HepG2 (cell line): Measurements from ENCODE around the gene TEKTIP1. TPM values are rescaled to one million over a fixed set of nuclear protein-coding genes. Genes with fewer than 3 reads are reported as not detected.

ENCODE experiments used
- FIP1L1 ChIP-seq: fragments of 200-400 bp; formaldehyde crosslinking; IDR thresholded peaks from 2 replicates; pipeline ENCODE4 v1.6.1; 2018; ENCODE audit warnings: low read depth, mild to moderate bottlenecking, low read length, moderate library complexity, borderline replicate concordance; ENCODE audit not compliant: insufficient read depth
- HOXD1 ChIP-seq: sonication (generic); formaldehyde crosslinking; IDR thresholded peaks from 2 replicates; pipeline ENCODE4 v1.5.0; 2020; ENCODE audit warnings: missing genetic modification reagents
- PHB2 ChIP-seq: fragments of 450-650 bp; IDR thresholded peaks from 2 replicates; pipeline ENCODE4 v1.6.1; 2018; ENCODE audit not compliant: partially characterized antibody
- RXRA ChIP-seq: sonication (generic); formaldehyde crosslinking; IDR thresholded peaks from 2 replicates; pipeline ENCODE4 v1.5.1; 2020; ENCODE audit warnings: missing genetic modification reagents
- RXRB ChIP-seq: IDR thresholded peaks from 2 replicates; pipeline ENCODE4 v1.6.1; 2016; ENCODE audit warnings: borderline replicate concordance, missing genetic modification reagents, missing compliant biosample characterization
- SAFB2 ChIP-seq: sonication (generic); formaldehyde crosslinking; IDR thresholded peaks from 2 replicates; pipeline ENCODE4 v1.5.1; 2020; ENCODE audit warnings: missing genetic modification reagents, low read depth, mild to moderate bottlenecking, borderline replicate concordance
- SNAPC2 ChIP-seq: sonication (generic); formaldehyde crosslinking; IDR thresholded peaks from 2 replicates; pipeline ENCODE4 v1.8.1; 2022; ENCODE audit warnings: mild to moderate bottlenecking, missing genetic modification reagents
- TBX2 ChIP-seq: sonication (generic); formaldehyde crosslinking; IDR thresholded peaks from 2 replicates; pipeline ENCODE4 v1.5.0; 2020; ENCODE audit warnings: missing genetic modification reagents, mild to moderate bottlenecking, borderline replicate concordance
- ZFP36 ChIP-seq: fragments of 150-350 bp; IDR thresholded peaks from 2 replicates; pipeline ENCODE4 v1.6.1; 2018; ENCODE audit warnings: borderline replicate concordance, low read length, low read depth; ENCODE audit not compliant: partially characterized antibody
- ZNF564 ChIP-seq: sonication (generic); formaldehyde crosslinking; IDR thresholded peaks from 2 replicates; pipeline ENCODE4 v1.8.1; 2023; ENCODE audit warnings: mild to moderate bottlenecking, missing genetic modification reagents
- ZNF709 ChIP-seq: sonication (generic); formaldehyde crosslinking; IDR thresholded peaks from 2 replicates; pipeline ENCODE4 v1.5.0; 2020; ENCODE audit warnings: mild to moderate bottlenecking, missing genetic modification reagents
- ZNF737 ChIP-seq: sonication (generic); formaldehyde crosslinking; IDR thresholded peaks from 2 replicates; pipeline ENCODE4 v1.5.0; 2020; ENCODE audit warnings: missing genetic modification reagents, mild to moderate bottlenecking, borderline replicate concordance
- ZNF777 ChIP-seq: sonication (generic); formaldehyde crosslinking; IDR thresholded peaks from 2 replicates; pipeline ENCODE4 v1.4.0; 2020; ENCODE audit warnings: missing genetic modification reagents
- polyA plus RNA-seq, 8 experiments: library from polyadenylated mRNA; depleted of rRNA in 3 of 8; stranded (reverse) in 7 of 8; unstranded in 1 of 8; fragments of >200 nt; fragmentation: Illumina TruSeq in 4 of 8; extraction: Trizol in 4 of 8; gene quantifications; 2 replicates each; pipeline versions ENCODE4 v1.2.1 to v1.2.3, GENCODE V29; 2011 to 2016; ENCODE audit warnings: low read depth in 4 of 8, missing spikeins in 1 of 8, mixed read lengths in 1 of 8; ENCODE audit not compliant: insufficient read depth in 1 of 8
- total RNA-seq, 5 experiments: library from RNA; depleted of rRNA; stranded (reverse); fragments of >200 nt; fragmentation: Illumina TruSeq; extraction: Trizol; gene quantifications; 2 replicates each; pipeline ENCODE4 v1.2.3, GENCODE V29; 2016; ENCODE audit warnings: low read depth in 1 of 5
- TF ChIP-seq, protein P1 (sequence below): sonication (generic); formaldehyde crosslinking; IDR thresholded peaks from 2 replicates; pipeline ENCODE4 v1.8.1; 2023; ENCODE audit warnings: mild to moderate bottlenecking, missing genetic modification reagents
- TF ChIP-seq, protein P2 (sequence below): fragments of 450-650 bp; IDR thresholded peaks from 2 replicates; pipeline ENCODE4 v1.6.1; 2017
- TF ChIP-seq, protein P3 (sequence below): sonication (generic); formaldehyde crosslinking; IDR thresholded peaks from 2 replicates; pipeline ENCODE4 v1.4.0; 2020; ENCODE audit warnings: missing genetic modification reagents, mild to moderate bottlenecking, borderline replicate concordance
- TF ChIP-seq, protein P4 (sequence below): sonication (generic); formaldehyde crosslinking; IDR thresholded peaks from 2 replicates; pipeline ENCODE4 v1.4.0; 2020; ENCODE audit warnings: missing genetic modification reagents
- TF ChIP-seq, protein P5 (sequence below): sonication (generic); formaldehyde crosslinking; IDR thresholded peaks from 2 replicates; pipeline ENCODE4 v1.4.0; 2020; ENCODE audit warnings: mild to moderate bottlenecking, low read depth, missing genetic modification reagents

Gene TEKTIP1
- total and polyA plus RNA-seq, 2 of the 13 experiments (the other 11 are each of a cell fraction or from before 2014, with no cell fraction given), result not detected

DNA sequence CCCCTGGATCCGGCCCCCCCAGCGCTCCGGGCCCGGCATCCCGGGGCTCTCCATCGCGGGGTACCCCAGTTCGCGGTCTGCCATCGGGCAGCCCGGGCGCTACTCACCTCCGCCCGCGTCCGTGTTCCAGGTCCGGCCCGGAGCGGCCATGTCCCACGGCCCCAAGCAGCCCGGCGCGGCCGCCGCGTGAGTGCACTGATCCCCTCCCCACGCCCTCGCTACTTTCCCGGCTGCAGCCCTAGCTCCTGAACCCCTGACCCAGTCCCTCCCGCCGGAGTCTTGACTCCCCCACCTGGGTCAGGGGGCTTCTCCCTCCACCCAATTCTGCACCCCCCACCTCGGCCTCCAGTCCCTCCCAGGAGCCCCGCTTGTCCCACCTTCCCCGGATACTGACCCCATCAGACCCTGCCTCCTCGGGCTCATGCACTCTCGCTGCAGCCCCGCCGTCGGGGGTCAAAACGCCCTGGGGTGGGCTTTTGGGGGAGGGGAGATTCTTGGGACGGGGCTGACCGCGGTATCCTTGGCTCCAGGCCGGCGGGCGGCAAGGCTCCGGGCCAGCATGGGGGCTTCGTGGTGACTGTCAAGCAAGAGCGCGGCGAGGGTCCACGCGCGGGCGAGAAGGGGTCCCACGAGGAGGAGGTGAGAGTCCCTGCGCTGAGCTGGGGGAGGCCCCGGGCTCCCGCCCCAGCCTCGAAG lies 34.3 kb downstream of the TEKTIP1 start (continued):
- TF ChIP-seq, protein P1, sequence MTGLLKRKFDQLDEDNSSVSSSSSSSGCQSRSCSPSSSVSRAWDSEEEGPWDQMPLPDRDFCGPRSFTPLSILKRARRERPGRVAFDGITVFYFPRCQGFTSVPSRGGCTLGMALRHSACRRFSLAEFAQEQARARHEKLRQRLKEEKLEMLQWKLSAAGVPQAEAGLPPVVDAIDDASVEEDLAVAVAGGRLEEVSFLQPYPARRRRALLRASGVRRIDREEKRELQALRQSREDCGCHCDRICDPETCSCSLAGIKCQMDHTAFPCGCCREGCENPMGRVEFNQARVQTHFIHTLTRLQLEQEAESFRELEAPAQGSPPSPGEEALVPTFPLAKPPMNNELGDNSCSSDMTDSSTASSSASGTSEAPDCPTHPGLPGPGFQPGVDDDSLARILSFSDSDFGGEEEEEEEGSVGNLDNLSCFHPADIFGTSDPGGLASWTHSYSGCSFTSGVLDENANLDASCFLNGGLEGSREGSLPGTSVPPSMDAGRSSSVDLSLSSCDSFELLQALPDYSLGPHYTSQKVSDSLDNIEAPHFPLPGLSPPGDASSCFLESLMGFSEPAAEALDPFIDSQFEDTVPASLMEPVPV, result peak; percentile 45; the same call in 1 of the 2 replicates
- TF ChIP-seq PHB2 (no peak), ZNF737 (CRISPR knock-in tag) (no peak), SAFB2 (CRISPR knock-in tag) (no peak), ZNF777 (peak; percentile 52; the same call in 1 of the 2 replicates), RXRB (CRISPR knock-in tag) (no peak), ZNF564 (CRISPR knock-in tag) (no peak), ZNF709 (CRISPR knock-in tag) (no peak), FIP1L1 (no peak), SNAPC2 (CRISPR knock-in tag) (0 out of 2 replicates have a peak, but pooled peaks have one; percentile 36), ZFP36 (no peak), TBX2 (no peak), RXRA (CRISPR knock-in tag) (peak; percentile 5; the same call in 1 of the 2 replicates), HOXD1 (CRISPR knock-in tag) (no peak)
- TF ChIP-seq, protein P2, sequence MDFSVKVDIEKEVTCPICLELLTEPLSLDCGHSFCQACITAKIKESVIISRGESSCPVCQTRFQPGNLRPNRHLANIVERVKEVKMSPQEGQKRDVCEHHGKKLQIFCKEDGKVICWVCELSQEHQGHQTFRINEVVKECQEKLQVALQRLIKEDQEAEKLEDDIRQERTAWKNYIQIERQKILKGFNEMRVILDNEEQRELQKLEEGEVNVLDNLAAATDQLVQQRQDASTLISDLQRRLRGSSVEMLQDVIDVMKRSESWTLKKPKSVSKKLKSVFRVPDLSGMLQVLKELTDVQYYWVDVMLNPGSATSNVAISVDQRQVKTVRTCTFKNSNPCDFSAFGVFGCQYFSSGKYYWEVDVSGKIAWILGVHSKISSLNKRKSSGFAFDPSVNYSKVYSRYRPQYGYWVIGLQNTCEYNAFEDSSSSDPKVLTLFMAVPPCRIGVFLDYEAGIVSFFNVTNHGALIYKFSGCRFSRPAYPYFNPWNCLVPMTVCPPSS, result no peak
- TF ChIP-seq, protein P3, sequence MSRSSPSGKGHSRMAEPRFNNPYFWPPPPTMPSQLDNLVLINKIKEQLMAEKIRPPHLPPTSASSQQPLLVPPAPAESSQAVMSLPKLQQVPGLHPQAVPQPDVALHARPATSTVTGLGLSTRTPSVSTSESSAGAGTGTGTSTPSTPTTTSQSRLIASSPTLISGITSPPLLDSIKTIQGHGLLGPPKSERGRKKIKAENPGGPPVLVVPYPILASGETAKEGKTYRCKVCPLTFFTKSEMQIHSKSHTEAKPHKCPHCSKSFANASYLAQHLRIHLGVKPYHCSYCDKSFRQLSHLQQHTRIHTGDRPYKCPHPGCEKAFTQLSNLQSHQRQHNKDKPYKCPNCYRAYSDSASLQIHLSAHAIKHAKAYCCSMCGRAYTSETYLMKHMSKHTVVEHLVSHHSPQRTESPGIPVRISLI, result no peak
- TF ChIP-seq, protein P4, sequence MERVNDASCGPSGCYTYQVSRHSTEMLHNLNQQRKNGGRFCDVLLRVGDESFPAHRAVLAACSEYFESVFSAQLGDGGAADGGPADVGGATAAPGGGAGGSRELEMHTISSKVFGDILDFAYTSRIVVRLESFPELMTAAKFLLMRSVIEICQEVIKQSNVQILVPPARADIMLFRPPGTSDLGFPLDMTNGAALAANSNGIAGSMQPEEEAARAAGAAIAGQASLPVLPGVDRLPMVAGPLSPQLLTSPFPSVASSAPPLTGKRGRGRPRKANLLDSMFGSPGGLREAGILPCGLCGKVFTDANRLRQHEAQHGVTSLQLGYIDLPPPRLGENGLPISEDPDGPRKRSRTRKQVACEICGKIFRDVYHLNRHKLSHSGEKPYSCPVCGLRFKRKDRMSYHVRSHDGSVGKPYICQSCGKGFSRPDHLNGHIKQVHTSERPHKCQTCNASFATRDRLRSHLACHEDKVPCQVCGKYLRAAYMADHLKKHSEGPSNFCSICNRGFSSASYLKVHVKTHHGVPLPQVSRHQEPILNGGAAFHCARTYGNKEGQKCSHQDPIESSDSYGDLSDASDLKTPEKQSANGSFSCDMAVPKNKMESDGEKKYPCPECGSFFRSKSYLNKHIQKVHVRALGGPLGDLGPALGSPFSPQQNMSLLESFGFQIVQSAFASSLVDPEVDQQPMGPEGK (CRISPR knock-in tag), result no peak
- TF ChIP-seq, protein P5, sequence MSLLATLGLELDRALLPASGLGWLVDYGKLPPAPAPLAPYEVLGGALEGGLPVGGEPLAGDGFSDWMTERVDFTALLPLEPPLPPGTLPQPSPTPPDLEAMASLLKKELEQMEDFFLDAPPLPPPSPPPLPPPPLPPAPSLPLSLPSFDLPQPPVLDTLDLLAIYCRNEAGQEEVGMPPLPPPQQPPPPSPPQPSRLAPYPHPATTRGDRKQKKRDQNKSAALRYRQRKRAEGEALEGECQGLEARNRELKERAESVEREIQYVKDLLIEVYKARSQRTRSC (CRISPR knock-in tag), result no peak
